Esophagus squamous epithelium (tissue), 4 donors: Measurements from ENCODE around the gene KRT6B.

ENCODE experiments used
- CTCF ChIP-seq, 6 experiments: fragments of 450-650 bp in 4 of 6; fragments of 200-600 bp in 2 of 6; sonication (generic) in 2 of 6; IDR thresholded peaks; one replicate each; pipeline ENCODE4 v1.5.1; 2016 to 2019; ENCODE audit warnings: antibody characterized with exemption in 6 of 6, mild to moderate bottlenecking in 4 of 6, moderate library complexity in 4 of 6
- POLR2A ChIP-seq, 4 donors: fragments of 450-650 bp; IDR thresholded peaks; one replicate each; pipeline ENCODE4 v1.6.1; 2017; ENCODE audit warnings: antibody characterized with exemption in 4 of 4, mild to moderate bottlenecking in 4 of 4, moderate library complexity in 3 of 4

DNA sequence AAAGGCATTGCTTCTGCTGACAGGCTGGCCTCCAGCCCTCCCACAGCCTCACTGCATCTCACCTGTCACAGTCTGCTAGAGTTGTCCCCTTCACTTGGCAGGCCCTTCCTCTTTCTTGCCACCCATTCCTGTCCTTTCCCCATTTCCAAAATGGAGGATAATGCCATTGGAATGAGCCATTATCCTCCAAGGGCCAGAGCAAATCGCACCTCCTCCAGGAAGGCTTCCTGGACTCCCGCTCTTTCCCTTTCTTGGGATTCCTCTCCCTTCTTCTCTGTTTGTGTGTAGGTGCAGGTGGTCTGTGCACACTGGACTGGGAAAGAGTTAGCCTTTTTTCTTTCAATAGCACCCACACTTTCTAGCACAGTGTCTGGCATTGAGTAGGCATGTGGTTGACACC, 49.6 kb downstream of the KRT6B start:
- TF ChIP-seq CTCF (IDR thresholded peaks at IDR 0.05) (no peak), POLR2A (IDR thresholded peaks at IDR 0.05) (no peak)
